Measurements from ENCODE around the gene XRCC1. TPM values are rescaled to one million over a fixed set of nuclear protein-coding genes. Genes with fewer than 3 reads are reported as not detected.
A peak's percentile ranks its signal among the peaks of the same experiment; 100 is the strongest.

Gene XRCC1
- total and polyA plus RNA-seq, 10 of the 15 experiments (the other 5 are each of a cell fraction or from before 2014, with no cell fraction given), result 2.0 to 51.1 (median 33.7) TPM

DNA sequence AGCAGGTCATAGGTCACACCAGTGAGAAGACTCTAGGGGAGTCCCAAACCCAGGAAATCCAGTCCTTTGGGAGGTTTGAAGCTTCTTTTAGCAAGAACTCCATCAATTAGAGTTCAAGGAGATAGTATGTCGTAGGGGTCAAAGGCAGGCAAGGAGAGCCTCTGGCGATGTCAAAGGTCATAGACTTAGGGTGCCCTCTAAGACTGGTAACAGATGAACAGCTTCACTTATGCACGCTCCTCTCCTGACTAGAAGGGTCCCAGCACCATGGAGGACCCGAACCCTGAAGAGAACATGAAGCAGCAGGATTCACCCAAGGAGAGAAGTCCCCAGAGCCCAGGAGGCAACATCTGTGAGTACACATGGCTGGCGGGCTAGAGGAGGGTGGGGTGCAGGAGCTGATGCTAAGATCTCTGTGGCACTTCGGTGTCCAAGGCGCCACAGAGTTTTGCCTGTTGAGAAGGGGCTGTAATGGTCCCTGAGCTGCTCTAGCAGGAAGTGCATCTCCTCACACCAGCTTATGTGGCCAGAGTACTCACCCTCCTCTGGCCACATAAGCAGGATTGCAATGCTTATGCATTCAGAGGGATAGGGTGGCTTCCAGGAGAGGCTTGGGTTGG is 21.6 kb upstream of the XRCC1 start:
- no TSS peak for BruUV-seq (replicated peaks)
- RAD21 ChIA-PET (ENCODE audit: unreplicated experiment), result interaction anchor here (0.9 to 4.8 kb wide), 10 partner anchors 19 to 213 kb away, joined by 3 to 92 read pairs (median 14); partner anchors contain the start of genes PHLDB3, PINLYP, XRCC1 and ZNF575
- DNase-seq (ENCODE audit: low read depth, low spot score) (no peak), FAIRE-seq (no peak), ATAC-seq (no peak)
- H3K36me3 ChIP-seq (ENCODE audit: control insufficient read depth in 2 of 2, insufficient read depth in 2 of 2, low read length in 1 of 2), result peaks cover 12 to 25% of the 10 kb centered on the region in 2 experiments; a peak in 3 of 4 replicates
- CTCF ChIA-PET, result interaction anchor here (0.6 to 6.6 kb wide), 11 partner anchors 9 to 213 kb away, joined by 3 to 169 read pairs (median 5); partner anchors contain the start of gene XRCC1
- H2AFZ ChIP-seq (ENCODE audit: control insufficient read depth, low read depth, low read length), result peak overlapping the region; percentile 66
- TF ChIP-seq BCL11A (IDR thresholded peaks at IDR 0.05; ENCODE audit: low read depth, low read length) (no peak), MTA2 (IDR thresholded peaks at IDR 0.05; ENCODE audit: low read depth) (0 out of 2 replicates have a peak, but pooled peaks have one; percentile 28)
- TF ChIP-seq, protein P1, sequence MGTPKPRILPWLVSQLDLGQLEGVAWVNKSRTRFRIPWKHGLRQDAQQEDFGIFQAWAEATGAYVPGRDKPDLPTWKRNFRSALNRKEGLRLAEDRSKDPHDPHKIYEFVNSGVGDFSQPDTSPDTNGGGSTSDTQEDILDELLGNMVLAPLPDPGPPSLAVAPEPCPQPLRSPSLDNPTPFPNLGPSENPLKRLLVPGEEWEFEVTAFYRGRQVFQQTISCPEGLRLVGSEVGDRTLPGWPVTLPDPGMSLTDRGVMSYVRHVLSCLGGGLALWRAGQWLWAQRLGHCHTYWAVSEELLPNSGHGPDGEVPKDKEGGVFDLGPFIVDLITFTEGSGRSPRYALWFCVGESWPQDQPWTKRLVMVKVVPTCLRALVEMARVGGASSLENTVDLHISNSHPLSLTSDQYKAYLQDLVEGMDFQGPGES (IDR thresholded peaks at IDR 0.05), result no peak
- peak overlapping the region; percentile 71 for H3K9ac ChIP-seq (ENCODE audit: control insufficient read depth, insufficient read depth, low read length)
- in situ Hi-C loops (cut with MboI), result no loop called here
- H3K4me3 ChIP-seq, result peak overlapping the region; percentile 80
- peaks cover 7% of the 10 kb centered on the region; the same call in 1 of the 2 replicates for H3K4me1 ChIP-seq (ENCODE audit: control insufficient read depth, insufficient read depth, low read length)
- peak overlapping the region; percentile 86 for H3K4me2 ChIP-seq (ENCODE audit: control insufficient read depth, insufficient read depth)
- H3K27me3 ChIP-seq (replicated peaks in 1 of 2; ENCODE audit: control insufficient read depth in 2 of 2, insufficient read depth in 2 of 2, low read length in 1 of 2), result no peaks in the 10 kb centered on the region
- SMC1A ChIA-PET (ENCODE audit: uncharacterized antibody, unreplicated experiment), result interaction anchor here (0.7 to 5.4 kb wide), 10 partner anchors 21 to 181 kb away, joined by 3 to 59 read pairs (median 6); partner anchors contain the start of genes PINLYP and XRCC1
- POLR2A ChIA-PET, result interaction anchor here (0.5 to 3.7 kb wide), 5 partner anchors 22 to 125 kb away, joined by 3 to 22 read pairs (median 4); partner anchors contain the start of genes PINLYP, XRCC1 and ZNF575
- H3K27ac ChIP-seq (ENCODE audit: control insufficient read depth, insufficient read depth), result peak overlapping the region; percentile 80
- H4K20me1 ChIP-seq (ENCODE audit: control insufficient read depth, insufficient read depth), result no peaks in the 10 kb centered on the region
- H3K79me2 ChIP-seq (ENCODE audit: control insufficient read depth, insufficient read depth, low read length), result peaks cover 37% of the 10 kb centered on the region
- no peaks in the 10 kb centered on the region for H3K9me3 ChIP-seq (replicated peaks; ENCODE audit: control insufficient read depth, insufficient read depth, low read length)
- 12% methylated on average over 7 of the region's 7 CpGs for WGBS (ENCODE audit: insufficient coverage, insufficient replicate concordance, low lambda C conversion rate, missing lambda C conversion rate)
- intact Hi-C loops (cut with micrococcal nuclease; ENCODE audit: unreplicated experiment), result loop anchor here (1.0 to 2.0 kb wide), 3 partner anchors 22 to 134 kb away; partner anchors contain the start of genes PINLYP, XRCC1 and ZNF575

All from GM12878 (cell line).